22Rv1 (cell line): Measurements from ENCODE around the gene C2orf80.

ENCODE experiments used
- CTCF ChIP-seq: fragments of 450-650 bp; IDR thresholded peaks from 2 replicates; pipeline ENCODE4 v1.5.1; 2017; ENCODE audit warnings: mild to moderate bottlenecking
- ZFX ChIP-seq: fragments of 450-650 bp; IDR thresholded peaks from 2 replicates; pipeline ENCODE4 v1.6.1; 2017; ENCODE audit warnings: antibody characterized with exemption, borderline replicate concordance

GRCh38 chr2:208150094-208150493, 39.7 kb downstream of the C2orf80 start:
- no peak for TF ChIP-seq CTCF
- TF ChIP-seq ZFX: no peak
